ENCODE measurements around the gene MAT2B. TPM values are rescaled to one million over a fixed set of nuclear protein-coding genes. Genes with fewer than 3 reads are reported as not detected.

MAT2B gene
- 10 to 100 TPM; 16.9 to 45.0 (median 24.0) TPM for polyA plus RNA-seq

GRCh38 chr5:163505368-163506094, at the start of gene MAT2B:
TSS of gene MAT2B (plus strand) at chr5:163505619. CDS start at chr5:163505687, 68 bp downstream.
- H3K27ac ChIP-seq (ENCODE audit: low read depth, low read length), result peak within 1 kb of the TSS; percentile 53
- 0 to 1% (median 0%) methylated on average over 61 to 64 of the region's 64 CpGs for WGBS, 3 donors

GRCh38 chr5:163456029-163456589, 49.3 kb upstream of the MAT2B start:
- 84 to 88% (median 84%) methylated on average over 2 of the region's 2 CpGs for WGBS, 3 donors
- no peak overlapping the region for H3K27ac ChIP-seq (ENCODE audit: low read depth, low read length)

GRCh38 chr5:163456840-163457239, 48.6 kb upstream of the MAT2B start:
- WGBS, 3 donors, result 95 to 97% (median 96%) methylated on average over 7 of the region's 7 CpGs

GRCh38 chr5:163458778-163459385, 46.5 kb upstream of the MAT2B start:
- WGBS, 3 donors, result 25 to 49% (median 40%) methylated on average over 6 of the region's 6 CpGs
- no peak overlapping the region for H3K27ac ChIP-seq (ENCODE audit: low read depth, low read length)

More at GRCh38 chr5:163456840-163457239, 48.6 kb upstream of the MAT2B start:
- no peak overlapping the region for H3K27ac ChIP-seq (ENCODE audit: low read depth, low read length)

- WGBS, 3 donors, result 0% methylated on average over 12 of the region's 12 CpGs
- H3K27ac ChIP-seq (ENCODE audit: low read depth, low read length), result peak overlapping the region; percentile 88
These were observed 46.0 kb upstream of the MAT2B start for GRCh38 chr5:163459462-163459818.

- peak within 1 kb of the TSS; percentile 88 for H3K27ac ChIP-seq (ENCODE audit: low read depth, low read length)
- 0% methylated on average over 59 of the region's 59 CpGs for WGBS, 3 donors
These were observed 45.4 kb upstream of the MAT2B start, which contains the start of gene NUDCD2 for GRCh38 chr5:163459819-163460561. TSS of gene NUDCD2 (minus strand) at chr5:163460102. CDS start at chr5:163460050, 52 bp downstream.

- 0% methylated on average over 23 of the region's 23 CpGs for WGBS, 3 donors
- H3K27ac ChIP-seq (ENCODE audit: low read depth, low read length), result peak within 1 kb of the TSS; percentile 88
These were observed 44.8 kb upstream of the MAT2B start, which contains the start of gene HMMR for GRCh38 chr5:163460562-163461171. TSS of gene HMMR (plus strand) at chr5:163460632. CDS start at chr5:163460693, 61 bp downstream.

- H3K27ac ChIP-seq (ENCODE audit: low read depth, low read length), result no peak overlapping the region
These were observed 42.4 kb upstream of the MAT2B start for GRCh38 chr5:163463063-163463435.

- no peak overlapping the region for H3K27ac ChIP-seq (ENCODE audit: low read depth, low read length)
- 82 to 85% (median 83%) methylated on average over 4 of the region's 4 CpGs for WGBS, 3 donors
These were observed 37.7 kb upstream of the MAT2B start for GRCh38 chr5:163467682-163468081.

- 95 to 96% (median 96%) methylated on average over 3 of the region's 3 CpGs for WGBS, 3 donors
- H3K27ac ChIP-seq (ENCODE audit: low read depth, low read length), result no peak overlapping the region
These were observed 31.7 kb upstream of the MAT2B start for GRCh38 chr5:163473635-163474243.

GRCh38 chr5:163475411-163475810, 30.0 kb upstream of the MAT2B start:
- 81 to 87% (median 86%) methylated on average over 2 of the region's 2 CpGs for WGBS, 3 donors
- no peak overlapping the region for H3K27ac ChIP-seq (ENCODE audit: low read depth, low read length)

- no peak overlapping the region for H3K27ac ChIP-seq (ENCODE audit: low read depth, low read length)
- 94 to 95% (median 94%) methylated on average over 2 of the region's 2 CpGs for WGBS, 3 donors
These were observed 27.1 kb upstream of the MAT2B start for GRCh38 chr5:163478126-163478981.

- no peak overlapping the region for H3K27ac ChIP-seq (ENCODE audit: low read depth, low read length)
- WGBS, 3 donors, result 95 to 100% (median 100%) methylated on average over 1 of the region's 1 CpG
These were observed 26.5 kb upstream of the MAT2B start for GRCh38 chr5:163478982-163479271.

- no peak overlapping the region for H3K27ac ChIP-seq (ENCODE audit: low read depth, low read length)
- 87 to 93% (median 87%) methylated on average over 6 of the region's 6 CpGs for WGBS, 3 donors
These were observed 16.2 kb upstream of the MAT2B start for GRCh38 chr5:163489055-163489744.

- WGBS, 3 donors, result 90 to 98% (median 91%) methylated on average over 3 of the region's 3 CpGs
- no peak overlapping the region for H3K27ac ChIP-seq (ENCODE audit: low read depth, low read length)
These were observed 15.7 kb upstream of the MAT2B start for GRCh38 chr5:163489745-163490075.

- 97 to 100% (median 97%) methylated on average over 1 of the region's 1 CpG for WGBS, 3 donors
- no peak overlapping the region for H3K27ac ChIP-seq (ENCODE audit: low read depth, low read length)
These were observed 9.1 kb upstream of the MAT2B start for GRCh38 chr5:163496286-163496685.

GRCh38 chr5:163497315-163497714, 8.1 kb upstream of the MAT2B start:
- WGBS, 3 donors, result 67 to 89% (median 88%) methylated on average over 3 of the region's 3 CpGs
- no peak overlapping the region for H3K27ac ChIP-seq (ENCODE audit: low read depth, low read length)
